GOT3 (cell line): Measurements from ENCODE around the gene CCDC183.
"Not testable (repeated sequence)": the region's sequence is repeated elsewhere in the genome, so short reads cannot be mapped to it uniquely, and the experiment has no call there.

Source experiments
- DNase-seq: peaks from one replicate; lab custom pipeline; 2025; ENCODE audit warnings: mixed read lengths; lab: John Stamatoyannopoulos, UW

The CCDC183 gene

DNA sequence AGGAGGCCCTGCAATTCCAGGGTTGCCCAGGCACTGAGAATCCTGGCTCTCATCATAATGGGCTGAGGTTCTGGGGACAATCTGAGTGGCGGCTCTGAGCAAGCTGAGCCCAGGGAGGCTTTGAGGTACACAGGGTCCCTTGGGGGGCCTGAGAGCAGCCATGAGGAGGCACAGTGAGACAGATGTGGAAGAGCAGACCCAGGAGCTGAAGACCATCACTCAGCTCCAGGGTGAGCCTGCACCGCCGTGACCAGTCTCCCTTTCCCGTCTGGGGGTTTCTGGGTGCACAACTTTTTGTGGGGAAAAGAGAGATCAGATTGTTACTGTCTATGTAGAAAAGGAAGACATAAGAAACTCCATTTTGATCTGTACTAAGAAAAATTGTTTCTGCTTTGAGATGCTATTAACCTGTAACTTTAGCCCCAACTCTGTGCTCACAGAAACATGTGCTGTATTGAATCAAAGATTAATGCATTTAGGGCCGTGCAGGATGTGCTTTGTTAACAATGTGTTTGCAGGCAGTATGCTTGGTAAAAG lies at the start of gene CCDC183:
Gene CCDC183 (plus strand): TSS at position 101 of the 537 bp plus-strand sequence. CDS start 60 bp downstream, at position 161.
- no peak for DNase-seq

DNA sequence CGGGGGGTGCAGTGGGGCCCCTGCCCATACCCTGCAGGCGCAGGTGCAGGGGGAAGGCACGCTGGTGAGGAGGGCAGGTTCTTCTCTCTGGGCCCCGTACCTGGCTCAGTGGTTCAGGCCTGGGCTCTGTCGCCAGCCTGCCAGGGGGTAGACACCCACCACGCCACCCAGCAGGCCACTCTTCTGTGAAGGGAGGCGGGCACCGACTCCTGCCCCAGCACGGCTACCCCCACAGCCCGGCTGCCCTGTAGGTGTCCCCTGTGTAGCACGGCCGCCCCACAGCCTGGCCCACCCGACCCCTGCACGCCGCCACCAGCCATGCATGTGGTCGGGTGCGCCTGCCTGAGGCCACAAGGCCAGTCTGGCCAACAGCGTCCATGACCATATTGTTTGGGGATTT lies 49.5 kb upstream of the CCDC183 start:
- DNase-seq = no peak

DNA sequence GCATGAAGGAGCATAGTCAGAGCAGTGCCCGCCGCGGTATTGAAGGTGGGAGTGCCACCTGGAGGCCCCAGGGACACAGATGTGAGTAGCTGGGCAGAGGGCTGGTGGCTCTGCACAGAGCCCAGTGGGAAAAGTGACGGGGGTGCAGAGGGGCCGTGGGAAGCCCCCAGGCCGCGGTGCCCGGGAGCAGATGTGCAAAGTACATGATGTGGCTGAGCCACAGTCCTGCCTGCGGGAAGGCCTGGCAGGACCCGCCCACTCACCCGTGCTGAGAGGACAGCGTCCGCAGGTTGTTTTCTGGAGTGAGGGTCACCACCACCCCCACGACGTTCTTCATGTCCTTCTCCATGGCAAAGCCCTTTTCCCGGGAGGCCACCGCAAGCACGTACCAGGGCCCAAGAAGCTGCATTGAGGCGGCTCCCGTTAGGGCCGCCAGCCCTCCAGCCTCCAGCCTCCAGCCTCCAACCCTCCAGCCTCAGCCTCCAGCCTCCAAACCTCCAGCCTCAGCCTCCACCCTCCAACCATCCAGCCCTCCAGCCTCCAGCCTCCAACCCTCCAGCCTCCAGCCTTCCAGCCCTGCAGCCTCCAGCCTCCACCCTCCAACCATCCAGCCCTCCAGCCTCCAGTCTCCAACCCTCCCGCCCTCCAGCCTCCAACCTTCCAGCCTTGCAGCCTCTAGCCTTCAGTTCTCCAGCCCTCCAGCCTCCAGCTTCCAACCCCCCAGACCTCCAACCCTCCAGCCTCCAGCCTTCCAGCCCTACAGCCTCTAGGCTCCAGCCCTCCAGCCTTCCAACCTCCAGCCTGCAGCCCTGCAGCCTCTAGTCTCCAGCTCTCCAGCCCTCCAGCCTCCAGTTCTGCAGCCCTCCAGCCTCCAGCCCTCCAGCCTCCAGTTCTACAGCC lies 48.7 kb upstream of the CCDC183 start:
- no peak for DNase-seq

DNA sequence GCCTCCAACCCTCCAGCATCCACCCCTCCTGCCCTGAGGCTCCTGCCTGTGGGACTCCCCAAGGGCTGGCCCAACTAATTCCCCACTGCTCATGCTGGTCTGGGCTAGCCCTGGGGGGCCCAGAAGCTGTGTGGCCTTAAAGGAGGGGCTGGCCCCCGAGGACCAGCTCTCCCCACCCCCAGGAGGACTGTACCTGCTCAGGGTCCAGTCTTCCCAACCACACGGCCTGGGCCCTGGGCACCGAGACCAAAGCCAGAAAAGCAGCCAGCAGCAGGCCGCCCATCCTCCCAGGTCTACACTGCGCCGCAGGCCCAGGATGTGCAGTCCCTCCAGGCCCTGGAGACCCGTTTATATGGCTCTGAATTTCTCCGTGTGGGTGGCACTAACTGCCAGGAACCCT lies 47.9 kb upstream of the CCDC183 start, which contains the start of gene LCN6:
Gene LCN6 (minus strand): TSS at position 325 of the 400 bp plus-strand sequence. CDS start 42 bp downstream, at position 283.
- DNase-seq = no peak

DNA sequence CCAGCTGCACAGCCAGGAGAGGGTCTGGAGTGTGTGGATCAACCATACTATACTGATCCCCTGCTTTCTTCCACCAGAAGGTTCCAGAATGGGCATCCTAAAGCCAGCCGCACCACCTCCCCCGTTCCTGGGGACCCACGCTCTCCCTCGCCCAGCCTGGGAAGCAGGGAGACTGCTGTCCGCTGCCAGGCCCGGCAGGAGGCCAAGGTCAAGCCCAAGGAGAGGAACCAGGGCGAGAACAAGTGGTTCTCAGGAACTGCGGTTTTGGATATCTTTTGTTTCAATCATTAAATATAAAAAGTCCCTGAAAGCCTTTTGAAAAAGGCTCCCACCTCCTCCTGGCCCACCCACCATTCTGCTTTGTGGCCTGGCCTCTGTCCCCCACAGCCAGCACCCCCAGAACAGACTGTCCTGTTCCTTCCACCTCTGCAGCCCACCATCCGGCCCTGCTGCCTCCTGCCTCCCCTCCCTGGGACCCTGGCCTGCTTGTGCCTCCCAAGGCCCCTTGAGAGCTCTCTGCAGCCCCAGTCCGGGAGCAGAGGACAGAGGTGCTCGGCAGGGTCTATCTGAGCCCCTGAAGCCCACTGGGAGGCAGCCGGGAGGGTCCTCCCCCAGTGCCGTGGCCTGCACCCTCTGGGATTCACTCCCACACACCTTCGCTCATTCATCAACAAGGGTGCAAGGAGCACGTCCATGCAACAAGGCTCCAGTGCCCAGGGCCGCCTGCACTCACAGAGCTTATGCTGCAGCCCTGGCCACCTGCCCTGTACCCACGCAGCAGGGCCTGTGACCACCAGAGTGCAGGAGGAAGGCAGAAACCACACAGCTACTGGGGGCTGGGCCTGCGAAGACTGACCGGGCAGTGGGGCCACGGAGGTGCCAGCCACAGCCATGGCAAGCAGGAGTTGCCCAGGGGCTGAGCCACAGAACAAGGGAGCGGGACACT lies 47.2 kb upstream of the CCDC183 start:
- DNase-seq = no peak

DNA sequence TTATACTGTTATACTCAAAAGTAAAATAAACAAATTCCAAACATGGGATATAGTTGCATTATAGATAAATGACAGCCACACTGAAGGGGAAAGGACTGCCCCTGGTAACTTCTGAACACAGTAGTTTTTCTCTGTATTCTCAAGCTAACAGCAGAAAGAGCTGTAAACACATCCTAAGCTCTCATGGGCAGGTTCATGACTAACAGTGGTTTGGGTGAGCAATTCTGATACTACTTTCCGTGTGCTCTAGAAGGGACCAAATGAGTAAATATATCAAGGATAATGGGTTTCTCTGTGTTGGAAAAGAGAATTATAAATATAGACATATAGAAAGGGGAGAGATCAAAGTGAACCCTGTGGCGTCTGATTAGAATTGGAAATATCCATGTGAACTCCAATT lies 45.6 kb upstream of the CCDC183 start:
- DNase-seq = no peak

DNA sequence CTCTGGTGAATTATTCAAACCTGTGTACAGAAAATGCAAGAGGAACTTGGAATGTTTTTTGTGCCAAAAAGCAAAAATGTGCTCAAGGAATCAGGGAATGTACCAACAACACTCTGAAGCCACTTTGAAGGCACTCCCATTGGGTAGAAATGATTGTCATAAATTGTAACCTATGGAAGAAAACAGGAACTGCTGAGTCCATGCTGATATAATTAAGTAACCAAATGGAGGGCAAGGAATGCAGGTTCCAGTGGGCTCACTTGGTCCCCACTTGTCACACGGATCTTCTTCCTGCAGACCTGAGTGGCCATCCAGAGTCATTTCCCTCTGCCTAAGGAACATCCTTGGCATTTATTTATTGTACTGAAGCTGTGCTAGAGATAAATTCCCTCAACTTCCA lies 44.9 kb upstream of the CCDC183 start:
- no peak for DNase-seq

DNA sequence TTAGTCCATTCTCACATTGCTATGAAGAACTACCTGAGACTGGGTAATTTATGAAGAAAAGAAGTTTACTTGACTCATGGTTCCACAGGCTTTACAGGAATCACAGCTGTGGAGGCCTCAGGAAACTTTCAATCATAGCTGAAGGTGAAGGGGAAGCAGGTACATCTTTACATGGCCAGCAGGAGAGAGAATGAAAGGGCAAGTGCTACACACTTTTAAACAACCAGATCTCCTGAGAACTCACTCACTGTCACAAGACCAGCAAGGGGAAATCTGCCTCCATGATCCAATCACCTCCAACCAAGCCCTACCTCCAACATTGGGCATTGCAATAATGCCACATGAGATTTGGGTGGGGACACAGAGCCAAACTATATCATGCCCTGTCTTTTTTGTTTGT lies 44.3 kb upstream of the CCDC183 start:
- no peak for DNase-seq

DNA sequence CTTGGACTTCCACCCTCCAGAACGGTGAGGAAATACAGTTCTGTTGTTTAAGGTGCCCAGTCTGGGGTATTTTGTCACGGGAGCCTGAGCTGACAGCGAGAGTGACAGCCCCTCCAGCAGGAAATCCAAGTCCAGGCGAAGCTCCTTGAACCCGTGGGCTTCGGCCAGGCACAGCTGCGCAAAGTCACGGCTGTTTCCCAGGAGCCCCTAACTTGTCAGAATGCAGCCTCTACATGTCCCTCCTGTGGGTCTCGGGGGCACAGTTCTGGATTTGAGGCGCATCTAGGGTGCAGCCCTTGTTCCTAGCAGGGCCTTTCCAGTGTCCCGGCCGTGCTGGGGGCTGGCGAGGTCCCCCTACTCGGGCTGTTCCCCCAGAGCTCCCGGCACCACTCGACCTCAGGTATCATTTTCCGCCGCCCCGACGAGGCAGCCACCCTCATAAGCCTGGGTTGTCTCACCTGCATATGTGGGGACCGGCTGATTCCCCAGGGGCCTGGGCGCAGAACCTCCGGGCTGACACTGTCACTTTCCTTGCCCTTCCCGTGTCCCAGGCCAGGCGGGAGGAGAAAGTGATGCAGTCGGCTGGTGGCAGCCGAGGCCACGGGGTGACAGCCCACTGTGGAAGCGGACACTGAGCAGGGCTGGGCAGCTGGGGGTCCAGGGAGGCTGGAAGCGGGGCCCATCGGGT lies 42.6 kb upstream of the CCDC183 start:
- DNase-seq = no peak

DNA sequence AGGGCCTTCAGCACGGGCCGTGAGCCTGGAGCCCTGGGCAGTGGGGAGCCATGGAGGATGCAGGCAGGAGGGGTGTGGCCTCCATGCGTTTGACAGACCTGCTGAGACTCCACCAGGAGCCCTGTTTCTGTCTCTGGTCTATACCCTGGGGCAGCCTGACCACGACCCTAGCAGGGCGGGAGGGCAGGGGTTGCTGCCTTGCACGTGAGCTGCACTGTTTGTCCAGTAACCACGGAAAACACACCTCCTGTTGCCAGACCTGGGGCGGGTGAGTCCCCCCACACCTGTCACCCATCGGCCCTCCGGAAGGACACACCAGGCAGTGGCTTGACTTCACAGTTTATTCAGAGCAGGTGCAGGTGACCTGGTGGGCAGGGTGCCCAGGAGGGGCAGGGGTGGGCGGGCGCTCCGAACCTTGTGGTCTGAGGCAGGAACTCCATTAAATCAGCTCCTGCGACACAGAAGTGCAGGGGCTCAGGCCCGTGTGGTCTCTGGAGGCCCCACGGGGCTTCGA lies 42.0 kb upstream of the CCDC183 start:
- no peak for DNase-seq

DNA sequence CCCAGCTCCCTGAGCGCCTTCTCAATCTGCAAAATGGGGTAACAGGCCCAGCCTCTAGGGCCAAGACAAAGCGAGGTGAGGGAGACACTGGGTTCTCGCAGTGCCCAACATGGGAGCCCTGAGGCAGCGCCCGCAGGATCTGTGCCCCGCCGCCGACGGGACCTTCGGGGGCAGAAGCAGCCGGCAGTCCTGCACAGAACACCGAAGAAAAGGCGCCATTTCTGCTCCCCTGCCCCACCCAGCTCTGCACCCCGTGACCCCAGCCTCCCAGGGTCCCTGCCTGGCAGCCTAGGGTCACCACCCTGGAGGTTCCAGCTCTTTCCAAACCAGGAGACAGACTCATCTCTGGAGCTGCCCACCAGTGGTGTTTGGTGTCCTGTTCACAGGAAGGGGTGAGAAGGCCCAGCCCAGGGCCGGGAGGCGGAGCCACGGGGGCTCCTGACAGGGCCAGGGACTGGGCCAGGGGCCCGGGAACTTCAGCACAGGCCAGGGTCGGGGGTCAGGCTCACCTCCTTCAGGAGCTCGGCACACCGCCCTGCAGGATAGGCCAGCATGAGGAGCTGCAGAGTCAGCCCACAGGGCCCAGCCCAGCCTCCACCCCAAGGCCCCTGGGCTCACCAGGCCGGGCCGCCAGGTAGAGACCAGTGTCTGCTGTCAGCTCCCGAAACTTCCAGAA lies 41.4 kb upstream of the CCDC183 start:
- no peak for DNase-seq

DNA sequence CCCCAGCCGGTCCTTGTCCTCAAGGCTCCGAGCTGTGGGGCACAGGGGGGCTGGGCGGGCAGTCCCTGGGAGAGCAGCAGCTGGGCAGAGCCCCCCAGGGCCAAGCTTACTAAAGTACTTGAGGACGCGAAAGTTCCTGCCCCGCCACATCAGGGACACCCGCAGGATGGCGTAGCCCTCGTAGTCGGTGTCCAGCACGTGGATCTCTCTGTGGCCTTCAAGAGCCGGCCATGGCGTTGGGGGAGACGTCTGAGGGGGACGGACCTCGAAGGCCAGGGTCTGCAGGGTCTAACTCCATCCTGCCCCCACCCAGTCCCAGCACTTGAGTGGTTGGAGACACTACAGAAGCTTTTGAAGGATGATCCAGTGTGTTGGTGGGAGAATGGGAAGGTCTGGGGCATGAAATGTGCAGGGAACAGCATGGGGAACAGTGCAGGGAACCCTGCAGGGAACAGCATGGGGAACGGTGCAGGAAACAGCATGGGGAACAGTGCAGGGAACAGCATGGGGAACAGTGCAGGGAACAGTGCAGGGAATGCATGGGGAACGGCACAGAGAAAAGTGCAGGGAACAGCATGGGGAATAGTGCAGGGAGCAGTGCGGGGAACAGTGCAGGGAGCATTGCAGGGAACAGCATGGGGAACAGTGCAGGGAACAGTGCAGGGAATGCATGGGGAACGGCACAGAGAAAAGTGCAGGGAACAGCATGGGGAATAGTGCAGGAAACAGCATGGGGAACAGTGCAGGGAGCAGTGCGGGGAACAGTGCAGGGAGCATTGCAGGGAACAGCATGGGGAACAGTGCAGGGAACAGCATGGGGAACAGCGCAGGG lies 40.6 kb upstream of the CCDC183 start:
- not testable (repeated sequence) for DNase-seq

DNA sequence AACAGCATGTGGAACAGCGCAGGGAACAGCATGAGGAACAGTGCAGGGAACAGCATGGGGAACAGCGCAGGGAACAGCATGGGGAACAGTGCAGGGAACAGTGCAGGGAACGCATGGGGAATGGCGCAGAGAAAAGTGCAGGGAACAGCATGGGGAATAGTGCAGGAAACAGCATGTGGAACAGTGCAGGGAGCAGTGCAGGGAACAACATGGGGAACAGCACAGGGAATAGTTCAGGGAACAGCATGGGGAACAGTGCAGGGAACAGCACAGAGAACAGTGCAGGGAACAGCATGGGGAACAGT lies 40.1 kb upstream of the CCDC183 start:
- no peak for DNase-seq

DNA sequence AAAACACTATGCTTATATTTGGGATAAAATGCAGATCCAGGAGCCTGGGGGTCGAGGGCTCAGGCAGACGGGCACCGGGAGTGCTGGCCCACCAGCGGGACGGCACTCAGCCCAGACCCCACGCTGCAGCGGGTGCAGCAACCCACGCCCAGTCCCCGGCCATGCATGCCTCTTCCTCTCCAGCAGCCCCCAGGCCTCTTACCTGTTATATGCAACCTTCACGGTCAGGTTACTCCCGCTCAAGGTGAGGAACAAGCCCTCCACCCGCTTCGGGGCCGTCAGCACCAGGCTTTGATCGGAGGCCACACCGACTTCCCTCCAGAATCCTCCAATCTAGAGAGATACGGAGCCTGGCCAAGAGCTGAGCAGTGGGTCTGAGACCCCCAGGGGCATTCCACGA lies 39.3 kb upstream of the CCDC183 start:
- no peak for DNase-seq

DNA sequence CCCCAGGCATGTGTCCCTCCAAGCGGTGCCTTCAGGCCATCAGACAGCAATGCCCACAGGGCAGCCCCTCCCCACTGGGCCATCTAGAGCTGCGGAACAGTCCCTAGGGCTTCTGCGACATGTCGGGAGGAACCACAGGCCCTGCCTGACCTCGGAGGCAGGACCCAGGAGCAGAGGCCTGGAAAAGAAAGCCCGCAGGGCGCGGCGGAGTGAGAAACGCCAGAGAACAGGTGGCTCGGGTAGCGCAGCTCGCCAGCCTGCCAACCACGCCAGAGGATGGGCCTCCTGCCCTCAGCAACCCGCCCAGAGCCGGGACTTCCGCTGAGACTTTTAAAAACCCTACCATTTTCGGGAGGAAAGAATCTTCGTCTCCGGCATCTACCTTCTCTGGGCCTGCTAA lies 38.8 kb upstream of the CCDC183 start:
- DNase-seq = no peak

DNA sequence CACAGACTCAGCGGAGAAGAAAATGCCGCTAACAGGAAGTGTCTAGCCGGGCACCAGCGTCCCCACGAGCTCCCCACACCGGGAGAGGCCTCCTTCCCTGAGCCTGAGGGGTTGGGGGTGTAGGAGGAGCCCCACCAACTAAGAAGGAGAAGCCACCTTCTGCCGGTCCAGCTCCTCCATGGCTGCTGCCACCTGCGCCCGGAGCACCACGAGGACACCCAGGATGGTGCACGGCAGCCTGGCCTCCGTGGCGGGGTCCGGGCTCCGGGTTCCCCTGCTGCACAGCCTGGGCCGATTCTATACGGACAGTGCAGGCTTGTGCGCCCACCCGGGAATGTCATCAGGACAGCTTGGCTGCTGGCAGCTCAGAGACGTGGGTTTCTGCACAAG lies 38.4 kb upstream of the CCDC183 start:
- DNase-seq = no peak

DNA sequence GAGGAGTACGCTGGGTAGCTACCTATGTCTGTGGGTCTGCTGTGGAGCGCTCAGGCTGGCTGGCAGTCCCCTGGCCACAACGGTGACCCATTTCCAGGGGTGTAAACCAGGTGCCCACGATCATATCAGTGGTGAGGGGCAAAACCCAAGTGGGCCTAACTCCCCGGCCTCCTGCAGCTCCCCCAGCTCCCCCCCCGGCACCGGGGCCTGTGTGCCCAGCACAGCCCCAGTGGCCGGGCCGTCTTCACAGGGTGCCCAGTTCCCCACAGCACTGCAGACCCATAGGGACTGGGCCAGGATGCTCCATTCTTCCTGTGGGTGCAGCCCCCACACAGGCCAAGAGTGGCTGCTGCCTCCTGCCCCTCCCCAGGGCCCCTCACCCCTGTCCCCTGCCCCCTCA lies 37.1 kb upstream of the CCDC183 start:
- no peak for DNase-seq

DNA sequence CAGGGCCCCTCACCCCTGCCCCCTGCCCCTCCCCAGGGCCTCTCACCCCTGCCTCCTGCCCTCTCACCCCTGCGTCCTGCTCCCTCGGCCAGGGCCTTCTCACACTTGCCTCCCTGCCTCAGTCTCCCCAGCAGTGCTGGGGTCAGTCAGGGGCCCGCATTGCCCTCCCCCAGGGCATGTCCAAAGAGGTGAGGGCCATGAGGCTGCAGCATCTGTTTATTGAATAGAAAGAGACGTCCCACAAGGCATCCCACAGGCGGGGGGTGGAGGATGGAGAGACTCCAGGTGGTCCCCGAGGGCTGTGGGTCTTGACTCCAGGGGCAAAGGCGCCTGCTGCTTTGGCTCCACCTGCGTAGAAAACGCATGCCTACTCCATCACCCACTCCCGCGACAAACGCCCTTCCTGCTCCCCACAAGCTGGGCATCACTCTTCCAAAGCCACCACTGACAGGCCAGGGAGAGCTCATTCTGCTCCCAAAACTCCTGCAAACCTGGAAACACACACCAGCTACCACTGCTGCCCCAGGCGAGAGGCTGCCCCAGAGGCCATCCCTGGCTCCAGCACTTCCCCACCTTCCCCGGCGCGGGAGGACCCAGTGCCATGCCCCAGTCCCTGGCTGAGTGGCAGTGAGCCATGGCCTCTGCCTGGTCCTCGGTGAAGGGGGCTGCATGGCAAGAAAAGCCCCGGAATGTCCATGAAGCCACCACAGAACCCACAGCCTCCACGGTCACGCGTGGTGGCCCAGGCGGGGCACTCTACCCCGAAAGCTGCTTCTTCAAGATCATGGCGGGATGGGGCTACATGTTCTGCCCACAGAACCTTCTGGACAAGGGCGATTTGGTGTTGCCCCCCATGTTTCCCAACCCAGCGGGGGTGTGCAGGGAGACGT lies 36.5 kb upstream of the CCDC183 start:
- no peak for DNase-seq

DNA sequence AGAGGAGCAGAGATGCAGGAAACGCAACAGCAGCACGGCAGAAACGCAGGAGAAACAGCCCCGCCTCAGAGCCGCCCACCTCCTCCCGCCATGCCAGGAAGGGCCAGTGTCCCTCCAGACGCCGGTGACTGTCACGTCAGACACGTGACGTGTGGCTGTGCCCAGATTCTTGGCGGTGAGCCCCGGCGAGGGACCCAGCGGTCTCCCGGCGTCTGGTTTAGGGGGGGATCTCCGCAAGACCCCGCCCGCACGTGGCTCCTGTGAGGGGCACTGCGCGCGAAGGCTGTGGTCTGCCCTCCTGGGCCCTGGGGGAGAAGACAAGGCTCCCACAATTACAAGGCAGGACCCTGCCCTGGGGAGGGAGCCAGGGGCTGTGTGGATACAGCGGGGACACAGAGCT lies 35.7 kb upstream of the CCDC183 start:
- DNase-seq = no peak
